Nucleus accumbens (tissue), 56 donors: ENCODE measurements around the gene RIPOR3.

Source experiments
- DNase-seq, 56 donors: peaks; one replicate each; lab custom pipeline; 2025; lab: John Stamatoyannopoulos, UW

RIPOR3 gene

GRCh38 chr20:50690650-50691572, at the start of gene RIPOR3:
Gene RIPOR3 (minus strand): TSS chr20:50691542. CDS start chr20:50691128, 414 bp downstream.
- DNase-seq, result peak in 1 of 56 donors; percentile 22

- no peak for DNase-seq
These were observed 46.0 kb upstream of the RIPOR3 start for GRCh38 chr20:50737352-50737751.

GRCh38 chr20:50735813-50736212, 44.5 kb upstream of the RIPOR3 start:
- DNase-seq, result no peak

- no peak for DNase-seq
These were observed 43.7 kb upstream of the RIPOR3 start for GRCh38 chr20:50734730-50735679.

GRCh38 chr20:50733644-50734349, 42.5 kb upstream of the RIPOR3 start:
- DNase-seq, result no peak

GRCh38 chr20:50731930-50732690, 40.8 kb upstream of the RIPOR3 start:
- no peak for DNase-seq

- DNase-seq, result peak; percentile 74 to 98 (median 92)
These were observed 40.0 kb upstream of the RIPOR3 start, which contains the start of gene PARD6B for GRCh38 chr20:50731055-50731929. Gene PARD6B (plus strand): TSS chr20:50731580. CDS start chr20:50731787, 207 bp downstream.

GRCh38 chr20:50730765-50731054, 39.4 kb upstream of the RIPOR3 start:
- DNase-seq, result no peak

GRCh38 chr20:50729901-50730764, 38.8 kb upstream of the RIPOR3 start:
- peak in 1 of 56 donors; percentile 9 for DNase-seq

GRCh38 chr20:50728981-50729874, 37.9 kb upstream of the RIPOR3 start:
- DNase-seq, result no peak

GRCh38 chr20:50728486-50728980, 37.2 kb upstream of the RIPOR3 start:
- no peak for DNase-seq

GRCh38 chr20:50727792-50728485, 36.6 kb upstream of the RIPOR3 start:
- DNase-seq, result no peak

- DNase-seq, result no peak
These were observed 35.8 kb upstream of the RIPOR3 start for GRCh38 chr20:50726955-50727791.

GRCh38 chr20:50725724-50726005, 34.3 kb upstream of the RIPOR3 start:
- no peak for DNase-seq
